T47D (cell line): ENCODE measurements around the gene AOPEP.

Source experiments
- DNase-seq, 2 experiments: peaks; one replicate each; pipeline versions ENCODE4 v3.0.0 to v3.0.0-alpha.2; 2011 to 2012; ENCODE audit warnings: low read depth in 1 of 2, low spot score in 1 of 2
- JUND ChIP-seq: IDR thresholded peaks from 2 replicates; pipeline ENCODE4 v1.6.1; 2012; ENCODE audit warnings: low read depth
- in situ Hi-C: cut with HindIII; loops from 2 replicates; pipeline ENCODE4 v1.10.0; 2016; ENCODE audit warnings: low sequenced_read_pairs, low pct_unique_long_range_greater_than_20kb

AOPEP gene

DNA sequence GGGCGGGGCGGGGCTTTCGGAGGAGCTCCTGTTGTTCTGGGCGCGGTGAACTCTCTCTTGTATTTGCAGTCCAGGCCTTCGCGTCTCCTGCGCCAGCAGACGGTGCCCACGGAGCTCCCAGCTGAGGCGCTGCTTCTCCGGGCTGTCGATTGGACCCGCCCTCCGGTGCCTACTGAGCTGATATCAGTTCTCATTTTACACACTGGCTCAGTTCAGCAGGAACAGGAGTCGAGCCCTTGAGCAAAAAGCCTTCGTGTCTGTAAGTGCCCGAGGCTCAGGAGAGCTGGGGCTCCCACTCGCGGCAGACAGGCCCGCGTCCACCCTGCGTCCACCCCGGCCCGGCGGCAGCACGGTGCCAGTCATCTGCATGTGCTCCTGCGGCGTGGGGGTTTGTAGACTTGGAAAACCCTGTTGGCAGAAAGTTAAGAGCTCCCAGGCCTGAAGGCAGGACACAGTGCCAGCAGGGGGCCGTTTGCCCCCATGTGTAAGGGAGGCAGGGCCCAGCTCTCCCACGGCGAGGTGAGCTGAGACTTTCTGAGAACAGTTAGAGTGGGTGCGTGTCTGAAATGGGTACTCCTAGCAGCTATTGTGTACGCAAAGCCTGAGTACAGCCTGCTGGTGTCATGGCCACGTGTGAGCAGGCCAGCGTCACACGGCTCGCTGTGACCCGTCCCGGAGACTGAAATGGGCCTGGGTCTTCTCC is 359.5 kb downstream of the AOPEP start:
- in situ Hi-C loops, result no loop called here
- TF ChIP-seq JUND, result no peak
- DNase-seq, result no peak

DNA sequence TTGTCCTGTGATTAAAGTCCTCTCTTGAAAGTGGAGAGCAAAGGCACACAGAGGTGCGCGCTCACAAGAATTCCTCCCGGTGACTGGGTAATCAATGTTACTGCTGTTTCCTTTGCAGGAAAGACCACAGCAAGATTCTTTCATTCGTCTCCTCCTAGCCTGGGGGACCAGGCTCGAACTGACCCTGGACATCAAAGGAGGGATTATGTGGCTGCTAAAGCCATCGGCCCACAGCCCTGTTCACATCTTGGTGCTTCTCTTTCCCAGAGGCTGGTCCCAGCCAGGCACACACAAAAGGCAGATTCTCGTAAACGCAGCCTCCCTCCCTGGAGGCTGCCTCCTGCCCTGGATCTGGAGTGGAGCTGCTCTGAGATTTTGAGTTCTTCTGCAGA is 360.1 kb downstream of the AOPEP start:
- DNase-seq, result no peak
- no peak for TF ChIP-seq JUND
- in situ Hi-C loops, result no loop called here

DNA sequence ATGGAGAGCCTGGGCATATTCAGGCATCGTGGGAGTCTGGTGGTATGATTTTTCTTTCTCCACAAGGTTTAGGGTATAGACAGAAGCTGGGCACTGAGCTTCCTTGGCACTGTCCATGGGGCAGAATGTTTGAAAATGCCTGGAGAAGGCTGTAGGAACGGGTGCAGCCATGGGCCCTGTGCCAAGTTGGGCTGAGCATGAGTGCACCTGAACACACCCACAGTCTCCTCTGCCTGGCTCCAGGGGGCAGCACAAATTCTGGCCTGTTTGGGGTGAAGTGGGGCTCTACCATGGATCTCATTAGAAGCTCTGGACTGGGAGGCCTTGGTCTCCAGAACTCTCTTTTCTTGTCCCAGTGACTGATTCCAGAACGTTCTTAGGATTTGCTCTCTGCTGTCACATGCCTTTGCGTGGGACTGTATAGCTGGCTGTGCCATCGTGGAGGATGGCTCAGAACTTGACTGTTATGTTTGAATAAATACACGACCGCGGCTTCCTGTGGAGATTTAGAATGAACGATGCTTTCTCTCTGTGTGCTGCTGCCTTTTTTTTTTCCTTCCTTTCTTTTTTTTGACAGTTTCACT is 361.3 kb downstream of the AOPEP start:
- peak in 1 of 2 experiments; percentile 62 for DNase-seq
- no peak for TF ChIP-seq JUND
- in situ Hi-C loops, result no loop called here

DNA sequence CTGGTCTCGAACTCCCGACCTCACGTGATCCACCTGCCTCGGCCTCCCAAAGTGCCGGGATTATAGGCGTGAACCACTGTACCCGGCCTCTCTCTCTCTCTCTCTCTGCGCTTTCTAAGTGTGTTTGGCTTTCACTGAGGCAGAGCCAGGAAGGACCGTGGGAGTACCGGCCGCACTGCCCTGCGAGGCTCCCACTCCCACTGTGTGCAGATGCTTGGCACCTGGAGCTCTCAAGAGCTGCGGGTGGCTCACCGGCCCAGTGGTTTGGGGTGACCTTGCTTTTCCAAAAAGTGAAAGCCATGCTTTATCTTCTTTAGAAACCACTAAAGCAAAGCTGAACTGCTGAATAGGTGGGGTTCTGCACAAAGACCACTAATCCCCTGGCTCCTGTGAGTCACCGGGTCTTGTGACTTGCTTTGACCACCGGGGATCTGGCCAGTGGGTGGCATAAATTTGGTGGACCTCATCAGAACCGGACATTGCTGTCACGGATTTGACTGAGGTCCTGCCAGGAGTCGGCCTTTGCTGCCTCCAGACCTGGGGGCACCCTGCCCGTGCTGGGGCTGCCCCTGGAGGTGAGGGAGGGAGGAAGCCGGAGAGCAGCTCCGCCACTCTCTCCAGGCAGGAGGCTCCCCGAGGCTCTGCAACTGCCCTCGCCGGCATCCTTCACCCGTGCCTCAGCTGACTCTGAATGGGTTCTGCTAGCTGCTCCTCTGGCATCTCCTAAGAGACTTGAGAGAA is 362.1 kb downstream of the AOPEP start:
- TF ChIP-seq JUND, result no peak
- DNase-seq, result no peak
- in situ Hi-C loops, result no loop called here

DNA sequence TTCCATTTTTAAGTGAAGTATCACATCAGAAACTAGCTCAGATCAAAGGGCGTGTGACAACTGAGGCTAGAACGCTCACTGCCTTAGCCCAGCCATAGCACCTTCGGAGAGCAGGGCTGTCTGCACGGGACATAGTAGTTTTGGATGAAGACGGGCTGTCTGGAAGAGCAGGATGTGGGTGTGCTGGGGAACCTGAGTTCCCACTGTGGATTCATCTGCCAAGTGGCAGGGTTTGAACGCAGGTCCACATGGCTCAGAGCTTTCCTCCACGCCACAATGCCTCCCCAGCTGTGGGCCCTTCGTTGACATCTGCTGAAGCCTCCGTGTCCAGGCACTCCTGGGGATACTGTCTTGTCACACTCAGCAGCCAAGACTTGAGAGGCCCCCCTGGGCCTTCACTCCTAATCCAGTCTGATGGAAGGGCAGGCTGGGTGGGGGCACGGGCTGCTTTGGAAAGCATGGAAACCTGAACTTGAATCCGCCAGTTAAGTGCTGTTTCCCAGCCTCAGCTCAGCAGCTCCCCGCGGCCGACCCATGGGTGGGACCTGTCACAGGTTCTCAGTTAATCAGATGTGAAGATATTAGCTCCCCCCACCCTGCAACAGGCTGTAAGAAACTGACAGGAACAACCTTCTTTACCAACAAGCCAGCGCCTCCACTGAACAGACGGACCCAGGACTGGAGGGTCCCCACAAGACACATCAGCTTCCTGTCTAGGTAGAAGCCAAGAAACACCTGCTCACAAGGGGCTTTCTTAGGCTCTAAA is 362.9 kb downstream of the AOPEP start:
- DNase-seq, result no peak
- TF ChIP-seq JUND, result no peak
- in situ Hi-C loops, result no loop called here

DNA sequence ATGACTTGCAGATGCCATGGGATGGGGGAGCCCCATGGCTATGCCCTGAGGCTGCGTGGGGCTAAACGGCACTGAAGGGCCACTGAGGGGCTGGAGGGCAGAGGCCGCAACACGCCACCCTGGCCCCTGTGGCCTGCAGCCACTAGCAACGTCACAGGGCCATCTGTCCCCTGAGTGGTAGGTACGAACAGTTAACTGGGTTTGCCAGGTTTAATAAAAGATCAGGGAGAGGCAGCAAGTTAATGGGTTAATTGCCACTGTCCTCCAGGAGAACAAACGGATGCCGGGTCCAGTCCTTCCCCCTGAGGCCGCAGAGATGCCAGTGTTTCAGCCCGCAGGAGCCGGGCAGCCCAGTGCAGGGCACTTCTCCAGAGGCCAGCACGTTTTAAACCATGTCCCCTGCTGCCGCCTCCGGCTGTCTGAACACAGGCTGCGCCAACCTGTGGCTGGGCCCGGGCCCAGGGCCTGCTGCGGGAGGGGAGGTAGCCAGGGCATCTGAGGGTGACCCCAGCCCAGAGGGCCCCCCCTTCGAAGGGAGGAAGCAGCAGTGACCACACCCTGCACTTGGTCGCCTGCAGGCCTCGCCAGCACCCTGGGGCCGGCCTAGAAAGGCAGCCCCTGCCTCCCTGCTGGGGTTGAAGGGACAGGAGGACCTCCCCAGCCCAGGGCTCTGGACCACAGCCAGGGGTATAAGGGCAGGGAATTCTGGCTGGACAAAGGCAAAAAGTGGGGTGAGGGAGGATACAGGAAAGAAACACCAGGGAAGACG is 363.7 kb downstream of the AOPEP start:
- in situ Hi-C loops, result no loop called here
- TF ChIP-seq JUND, result no peak

DNA sequence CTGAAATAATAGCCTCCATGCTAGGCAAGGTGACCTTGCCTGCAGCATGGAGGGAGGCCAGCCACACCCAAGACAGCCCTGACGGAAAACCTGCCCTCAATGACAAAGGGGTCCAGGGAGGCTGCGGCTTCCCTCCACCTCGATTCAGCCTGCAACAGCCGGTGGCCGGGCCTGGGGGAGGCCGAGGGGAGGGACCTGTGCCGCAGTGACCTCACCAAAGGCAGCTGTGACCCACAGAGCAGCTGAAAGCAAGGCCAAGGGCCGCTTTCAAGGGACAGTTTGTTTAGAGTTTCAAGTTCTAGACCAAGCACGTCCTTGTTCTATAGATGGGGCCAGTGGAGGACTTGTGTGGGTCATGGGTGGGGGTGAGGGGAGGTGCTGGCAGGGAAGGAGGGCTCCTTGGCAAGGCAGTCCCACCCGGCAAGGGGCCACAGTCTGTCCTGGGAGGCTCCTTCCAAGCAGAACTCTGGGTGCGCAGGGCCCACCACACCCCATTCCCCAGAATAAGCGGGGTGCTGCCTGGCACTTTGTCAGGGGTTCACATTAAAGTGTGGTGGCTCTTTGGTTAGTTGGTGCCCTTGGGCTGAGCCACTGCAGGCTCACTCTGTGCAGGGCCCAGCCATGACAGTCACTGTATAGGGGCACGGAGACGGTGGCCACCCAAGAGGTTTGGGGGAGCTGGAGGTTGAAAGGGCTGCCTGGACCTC is 364.5 kb downstream of the AOPEP start:
- in situ Hi-C loops, result no loop called here
- TF ChIP-seq JUND, result no peak
- no peak for DNase-seq

More for the DNA sequence above, 363.7 kb downstream of the AOPEP start:
- peak in 1 of 2 experiments; percentile 30 for DNase-seq

DNA sequence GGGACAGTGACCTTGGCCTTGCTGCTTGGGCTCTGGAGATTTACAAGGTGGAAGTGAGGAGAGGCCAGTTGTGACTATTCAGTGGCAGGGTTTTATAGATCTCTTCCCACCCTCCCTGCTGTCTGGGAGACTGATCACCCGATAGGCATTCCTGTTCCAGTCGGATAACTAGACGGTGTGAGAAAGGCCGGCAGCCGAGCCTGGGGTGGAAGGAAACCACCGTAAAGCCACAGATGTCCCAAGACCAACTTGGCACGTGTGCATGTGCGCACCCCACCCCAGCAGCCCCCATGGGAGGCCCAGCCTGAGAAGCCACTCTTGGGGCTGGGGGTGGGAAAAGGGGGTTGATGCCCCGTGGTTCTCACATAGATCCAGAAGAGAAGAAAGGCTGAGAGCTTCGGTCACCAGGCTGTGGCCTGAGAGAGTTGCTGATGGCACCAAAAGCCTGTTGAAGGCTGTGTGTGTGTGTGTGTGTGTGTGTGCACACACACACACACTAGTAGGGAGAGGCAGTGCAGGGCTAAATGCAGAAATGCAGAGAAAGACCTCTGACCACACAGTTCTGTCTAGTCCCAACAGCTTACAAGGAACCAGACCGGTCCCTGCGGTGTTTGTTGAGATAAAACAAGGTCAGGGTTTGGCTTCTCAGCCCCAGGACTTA is 365.2 kb downstream of the AOPEP start:
- TF ChIP-seq JUND, result no peak
- in situ Hi-C loops, result no loop called here
- peak in 1 of 2 experiments; percentile 49 for DNase-seq

DNA sequence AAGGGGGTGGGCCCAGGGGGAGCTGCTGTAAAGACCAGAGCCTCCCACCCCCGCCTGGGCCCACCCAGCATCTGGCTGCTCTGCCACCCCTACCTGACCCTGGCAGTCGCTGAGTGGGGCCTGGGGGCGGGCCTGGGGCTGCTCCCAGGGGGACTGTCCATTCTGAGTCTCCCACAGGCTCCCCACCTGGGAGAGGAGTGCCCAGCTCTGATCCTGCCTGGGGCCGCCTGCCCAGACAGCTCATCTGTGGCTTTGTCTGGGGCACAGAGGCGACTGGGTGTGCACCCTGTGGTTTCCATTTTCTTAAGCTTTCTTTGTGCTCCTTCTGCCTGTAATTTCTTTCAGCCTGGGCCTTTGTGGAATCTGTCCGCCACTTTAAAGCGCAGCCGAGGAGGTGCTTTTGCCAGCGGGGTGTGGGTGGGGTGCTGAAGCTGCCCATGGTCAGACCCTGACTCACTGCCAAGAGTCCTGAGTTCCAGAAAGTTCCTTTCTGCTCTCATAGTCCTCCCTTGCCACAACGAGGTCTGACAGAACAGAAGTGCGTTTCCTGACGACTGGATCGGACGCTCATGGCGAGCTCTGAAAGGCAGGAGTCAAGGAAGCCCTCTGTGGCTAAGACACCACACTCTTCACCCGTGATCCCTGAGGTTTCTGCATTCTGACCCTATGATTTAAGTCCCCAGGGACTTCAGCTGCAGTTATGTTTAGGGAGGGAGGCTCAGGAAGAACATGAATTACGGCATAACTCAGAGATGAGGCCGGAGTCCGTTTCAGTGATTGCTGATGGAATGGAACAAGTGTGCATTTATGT is 366.0 kb downstream of the AOPEP start:
- no peak for TF ChIP-seq JUND
- in situ Hi-C loops, result no loop called here
- peak in 1 of 2 experiments; percentile 38 for DNase-seq

DNA sequence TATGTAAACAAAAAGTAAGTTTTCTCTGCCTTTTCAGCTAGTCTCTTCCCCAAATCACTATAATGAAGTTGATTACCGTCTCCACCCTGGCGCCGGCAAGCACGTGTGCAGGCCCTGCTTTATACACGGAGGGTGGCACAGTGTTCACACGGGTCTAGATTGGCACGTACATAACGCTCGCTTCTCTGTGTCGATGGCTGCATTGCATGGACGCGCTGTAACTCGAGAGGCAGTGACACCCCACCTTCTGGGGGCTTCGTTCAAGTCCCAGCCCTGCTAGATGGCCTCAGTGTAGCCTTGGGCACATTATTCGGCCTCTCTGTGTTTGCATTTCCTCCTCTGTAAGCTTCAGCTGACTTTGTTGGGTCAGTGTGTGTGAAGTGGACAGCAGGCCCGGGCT is 367.1 kb downstream of the AOPEP start:
- no peak for DNase-seq
- in situ Hi-C loops, result no loop called here
- TF ChIP-seq JUND, result no peak

DNA sequence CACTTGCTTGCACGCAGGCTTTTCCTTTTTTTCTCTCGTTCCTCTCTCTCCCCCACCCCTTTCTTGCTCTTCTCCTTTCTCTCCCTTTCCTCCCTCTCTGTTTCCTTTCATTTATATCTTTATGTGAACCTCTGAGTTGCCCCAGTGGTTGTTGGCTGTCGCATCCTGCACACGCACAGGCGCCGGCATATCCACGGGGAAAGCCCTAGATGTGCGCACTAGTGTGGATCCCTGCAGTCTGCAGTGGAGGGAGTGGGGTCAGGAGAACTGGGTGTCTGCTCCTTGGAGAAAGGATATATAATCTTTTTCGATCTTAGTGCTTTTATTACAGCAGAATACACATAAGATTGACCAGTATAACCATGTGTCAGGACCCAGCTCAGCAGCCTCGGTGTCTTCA is 367.5 kb downstream of the AOPEP start:
- in situ Hi-C loops, result no loop called here
- no peak for TF ChIP-seq JUND
- DNase-seq, result no peak
